OCI-LY7 (cell line): ENCODE data around the gene GLI3.

ENCODE experiments used
- CTCF ChIP-seq: fragments of 200-600 bp; sonication (generic); conservative IDR thresholded peaks from 2 replicates; pipeline ENCODE4 v1.5.1; 2014; ENCODE audit warnings: mild to moderate bottlenecking, antibody characterized with exemption, low read length, moderate library complexity, mixed read lengths
- EZH2phosphoT487 ChIP-seq: fragments of 200-600 bp; sonication (generic); IDR thresholded peaks from 2 replicates; pipeline ENCODE4 v1.6.1; 2018; ENCODE audit warnings: low read depth, borderline replicate concordance, mild to moderate bottlenecking, mixed run types, antibody characterized with exemption, low read length, moderate library complexity, mixed read lengths

GRCh38 chr7:42106562-42106961, 130.4 kb downstream of the GLI3 start:
- TF ChIP-seq CTCF (no peak), EZH2phosphoT487 (no peak)
